ENCODE data around the gene TNIK.

GRCh38 chr3:171498921-171499320 lies 38.7 kb upstream of the TNIK start:
- TF ChIP-seq YY1 (IDR thresholded peaks at IDR 0.05; ENCODE audit: insufficient read depth, insufficient read length): no peak
- no peak for TF ChIP-seq SUZ12 (IDR thresholded peaks at IDR 0.05; ENCODE audit: extremely low read depth, insufficient read depth, insufficient read length)
- no peak for TF ChIP-seq ZNF274 (IDR thresholded peaks at IDR 0.05; ENCODE audit: low read depth, low read length)
